Activated naive CD4-positive, alpha-beta T cell (primary cell): ENCODE measurements around the gene SMCO3.
A peak's percentile ranks its signal among the peaks of the same experiment; 100 is the strongest.
"Not testable (repeated sequence)": the region's sequence is repeated elsewhere in the genome, so short reads cannot be mapped to it uniquely, and the experiment has no call there.

Experiments used
- DNase-seq, 4 experiments: peaks; one replicate each; lab custom pipeline; 2025; lab: John Stamatoyannopoulos, UW

Gene SMCO3

DNA sequence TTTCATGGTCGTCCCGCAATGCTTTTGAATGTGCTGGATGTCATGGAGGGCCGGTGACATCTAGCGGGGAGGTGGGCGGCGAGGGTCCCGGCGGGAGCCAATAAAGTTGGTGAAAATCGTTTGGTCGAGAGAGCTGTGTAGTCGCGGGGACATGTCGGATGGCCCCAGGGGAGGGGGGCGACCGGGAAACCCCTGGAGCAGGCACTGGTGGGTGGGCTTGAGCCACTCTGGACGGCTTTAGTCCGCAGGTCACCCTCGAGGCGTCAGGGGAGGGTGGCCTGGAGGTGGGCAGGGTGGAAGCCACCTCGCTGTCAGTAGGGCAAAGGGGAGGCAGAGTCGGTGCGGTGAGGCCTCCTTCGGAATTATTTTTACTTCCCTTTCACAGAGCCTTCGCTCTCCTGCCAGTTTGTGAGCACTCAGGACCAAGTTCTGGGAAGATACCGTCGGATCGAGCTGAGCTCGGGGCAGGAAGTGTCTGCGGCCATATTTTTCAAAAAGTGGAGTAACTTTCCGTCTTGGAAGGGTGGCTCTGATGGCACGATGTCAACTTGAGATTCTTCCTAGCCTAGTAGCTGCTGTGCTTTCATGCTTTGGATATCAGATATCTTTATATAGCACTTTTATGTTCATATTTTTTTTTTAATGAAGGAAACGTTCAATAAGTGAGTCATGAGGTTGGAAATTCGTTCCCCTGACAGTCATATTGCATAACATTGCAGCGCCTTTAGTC, 38.9 kb downstream of the SMCO3 start:
- peak in 1 of 4 experiments; percentile 27 for DNase-seq

DNA sequence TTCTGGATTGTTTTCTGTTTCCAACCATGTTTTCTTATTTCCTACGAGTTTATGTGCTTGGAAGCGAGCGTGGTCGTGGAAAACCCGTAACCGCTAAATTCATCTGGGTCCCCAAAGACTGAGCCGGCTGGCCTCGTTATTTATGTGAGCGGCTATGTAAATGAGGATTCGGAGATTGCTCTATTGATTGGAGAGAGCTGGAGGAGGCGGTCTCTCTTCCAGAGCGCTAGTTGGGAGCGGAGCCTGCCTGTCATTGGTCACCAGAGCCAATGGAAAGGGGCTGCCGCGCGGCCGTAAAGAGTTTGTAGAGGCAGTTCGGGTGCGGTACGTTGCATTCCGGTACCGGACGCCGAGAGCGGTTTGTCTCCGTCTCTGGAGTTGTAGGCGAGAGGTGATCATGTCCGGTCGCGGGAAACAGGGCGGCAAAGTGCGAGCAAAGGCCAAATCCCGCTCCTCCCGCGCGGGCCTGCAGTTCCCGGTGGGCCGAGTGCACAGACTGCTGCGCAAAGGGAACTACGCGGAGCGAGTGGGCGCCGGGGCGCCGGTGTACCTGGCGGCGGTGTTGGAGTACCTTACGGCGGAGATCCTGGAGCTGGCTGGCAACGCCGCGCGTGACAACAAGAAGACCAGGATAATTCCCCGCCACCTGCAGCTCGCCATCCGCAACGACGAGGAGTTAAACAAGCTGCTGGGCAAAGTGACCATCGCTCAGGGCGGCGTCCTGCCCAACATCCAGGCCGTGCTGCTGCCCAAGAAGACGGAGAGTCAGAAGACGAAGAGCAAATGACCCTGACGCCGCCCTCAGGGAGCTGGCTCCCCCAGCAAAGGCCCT, 39.7 kb downstream of the SMCO3 start:
- peak; percentile 58 to 78 (median 68) for DNase-seq

DNA sequence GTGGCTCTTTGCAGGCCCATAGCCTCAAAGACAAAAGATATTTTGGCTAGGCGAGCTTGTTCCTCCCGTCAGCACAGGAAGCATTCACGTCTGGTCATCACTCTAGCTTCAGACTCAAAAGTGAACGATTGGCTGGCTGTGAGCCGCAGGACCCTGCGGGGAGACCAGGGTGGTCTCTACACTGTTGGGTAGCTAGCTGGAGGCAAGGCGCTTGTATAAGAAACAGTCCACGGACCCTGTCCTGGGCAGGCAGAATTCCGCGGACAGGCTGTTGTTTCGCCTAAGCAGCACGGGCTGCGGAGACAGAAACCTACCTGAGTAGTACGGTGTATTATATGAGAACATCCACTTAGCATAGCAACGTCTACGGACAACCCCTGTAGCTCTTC, 40.3 kb downstream of the SMCO3 start:
- DNase-seq: peak in 2 of 4 experiments; percentile 36 to 47

- no peak for DNase-seq
Measured at GRCh38 chr12:14772946-14773345, 41.0 kb downstream of the SMCO3 start.

- DNase-seq: peak in 2 of 4 experiments; percentile 24 to 32
Measured at GRCh38 chr12:14771651-14772137, 42.3 kb downstream of the SMCO3 start.

GRCh38 chr12:14770496-14771461, 43.2 kb downstream of the SMCO3 start:
- peak; percentile 77 to 94 (median 84) for DNase-seq

GRCh38 chr12:14769969-14770495, 44.0 kb downstream of the SMCO3 start:
- DNase-seq: peak; percentile 69 to 81 (median 78)

GRCh38 chr12:14769466-14769968, 44.5 kb downstream of the SMCO3 start:
- DNase-seq: no peak

GRCh38 chr12:14768823-14769405, 45.1 kb downstream of the SMCO3 start:
- no peak for DNase-seq

- DNase-seq: no peak
Measured at GRCh38 chr12:14767617-14768016, 46.4 kb downstream of the SMCO3 start.

DNA sequence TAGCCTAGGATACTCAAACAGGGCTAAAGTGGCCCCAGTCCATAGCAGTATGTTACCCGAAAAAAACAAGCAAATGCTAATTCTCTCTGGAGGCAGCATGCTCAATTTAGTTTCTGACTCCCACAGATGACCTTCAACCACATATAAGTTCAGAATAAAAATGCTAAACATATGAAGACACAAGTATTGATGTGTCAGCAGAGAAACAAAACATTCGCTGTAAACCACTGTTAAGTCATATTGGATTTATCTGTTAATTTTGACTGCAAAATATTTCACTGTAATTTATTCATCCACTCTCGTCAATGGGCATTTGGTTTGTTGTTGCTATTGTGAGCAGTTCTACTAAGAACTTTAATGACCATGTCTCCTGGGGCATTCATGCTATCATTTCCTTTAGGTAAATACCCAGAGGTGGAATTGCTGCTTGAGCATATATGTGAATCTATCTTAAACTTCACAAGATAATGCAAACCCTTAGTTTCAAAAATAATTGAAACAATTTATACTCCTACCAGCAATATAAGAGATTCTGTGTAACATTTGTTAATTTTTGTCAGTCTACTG, 47.2 kb downstream of the SMCO3 start:
- DNase-seq: no peak

DNA sequence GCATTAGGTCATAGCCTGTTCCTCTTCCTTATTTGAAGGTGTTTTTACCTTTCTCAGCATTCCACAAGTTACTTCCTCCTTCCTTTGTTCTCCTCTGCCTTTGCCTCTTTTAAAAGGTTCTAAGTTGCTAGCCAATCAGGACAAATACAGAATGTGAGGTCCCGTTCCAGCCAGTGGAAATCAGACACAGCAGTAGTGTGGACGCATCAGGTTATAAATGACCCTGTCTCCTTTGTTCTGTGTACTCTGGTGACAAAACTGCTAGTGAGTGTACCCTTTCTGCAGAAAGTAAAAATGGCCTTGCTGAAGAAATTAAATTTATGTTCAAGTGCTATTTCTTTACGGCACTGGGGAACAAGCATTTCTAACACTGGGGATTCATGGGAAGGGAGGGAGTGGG, 48.0 kb downstream of the SMCO3 start:
- DNase-seq: not testable (repeated sequence)

DNA sequence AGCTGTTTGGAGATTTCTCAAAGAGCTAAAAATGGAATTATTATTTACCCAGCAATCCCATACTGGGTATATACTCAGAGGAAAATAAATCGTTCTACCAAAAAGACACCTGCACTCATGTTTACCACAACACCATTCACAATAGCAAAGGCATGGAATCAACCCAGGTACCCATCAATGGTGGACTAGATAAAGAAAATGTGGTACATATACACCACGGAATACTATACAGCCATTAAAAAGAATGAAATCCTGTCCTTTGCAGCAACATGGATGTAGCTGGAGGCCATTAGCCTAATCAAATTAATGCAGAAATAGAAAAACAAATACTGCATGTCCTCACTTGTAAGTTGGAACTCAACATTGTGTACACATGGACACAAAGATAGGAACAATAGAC, 48.6 kb downstream of the SMCO3 start:
- no peak for DNase-seq

GRCh38 chr12:14759711-14760280, 54.2 kb downstream of the SMCO3 start:
- not testable (repeated sequence) for DNase-seq

- no peak for DNase-seq
Measured at GRCh38 chr12:14756334-14757143, 57.4 kb downstream of the SMCO3 start.
